HG03196 (cell line): ENCODE data around the gene EED.
"Not testable (repeated sequence)": the region's sequence is repeated elsewhere in the genome, so short reads cannot be mapped to it uniquely, and the experiment has no call there.

Experiments used
- ATAC-seq: cut with Tn5 transposase; IDR thresholded peaks from one replicate; pipeline ENCODE4 v1.9.1; 2021; ENCODE audit not compliant: unreplicated experiment

Gene EED

GRCh38 chr11:86289508-86290280 lies 45.1 kb downstream of the EED start:
- not testable (repeated sequence) for ATAC-seq

DNA sequence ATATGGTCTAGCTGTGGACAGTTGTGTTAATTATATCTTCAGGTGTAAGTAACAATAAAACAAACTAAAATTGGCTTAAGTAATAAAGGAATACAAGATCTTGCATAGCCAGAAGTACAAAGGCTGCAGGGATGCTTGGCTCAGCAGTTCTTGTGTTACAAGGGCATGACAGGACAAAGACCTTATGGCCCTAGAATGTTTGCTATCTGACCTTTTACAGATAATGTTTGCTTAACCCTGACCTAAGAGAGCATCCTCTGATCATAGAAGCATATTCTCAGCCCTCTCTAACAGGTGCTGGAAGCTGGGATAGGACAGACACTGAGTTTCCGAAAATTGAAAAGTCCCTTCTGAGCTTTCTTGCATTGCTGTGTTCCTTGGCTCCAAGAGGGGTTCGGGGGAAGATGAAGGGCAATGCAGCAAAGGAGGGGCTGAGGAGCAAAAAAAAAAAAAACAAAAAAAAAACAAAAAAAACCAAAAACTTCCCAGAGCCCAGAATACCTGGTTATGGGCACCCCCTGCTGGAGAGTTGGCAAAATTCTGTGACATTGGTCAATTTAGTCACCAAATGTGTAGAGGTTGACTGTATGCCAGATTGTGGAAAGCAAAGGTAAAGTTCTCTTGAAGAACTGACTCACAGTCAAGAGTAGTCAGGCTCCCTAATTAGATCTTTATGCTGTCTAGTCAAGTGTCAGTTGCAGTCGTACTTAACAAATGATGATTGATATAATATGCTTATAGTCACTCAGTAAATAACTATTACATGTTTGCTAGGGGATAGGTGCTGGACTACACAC lies 47.1 kb downstream of the EED start:
- peak; percentile 26 for ATAC-seq

- ATAC-seq = peak; percentile 48
Measured at GRCh38 chr11:86292912-86293616, 48.5 kb downstream of the EED start.

DNA sequence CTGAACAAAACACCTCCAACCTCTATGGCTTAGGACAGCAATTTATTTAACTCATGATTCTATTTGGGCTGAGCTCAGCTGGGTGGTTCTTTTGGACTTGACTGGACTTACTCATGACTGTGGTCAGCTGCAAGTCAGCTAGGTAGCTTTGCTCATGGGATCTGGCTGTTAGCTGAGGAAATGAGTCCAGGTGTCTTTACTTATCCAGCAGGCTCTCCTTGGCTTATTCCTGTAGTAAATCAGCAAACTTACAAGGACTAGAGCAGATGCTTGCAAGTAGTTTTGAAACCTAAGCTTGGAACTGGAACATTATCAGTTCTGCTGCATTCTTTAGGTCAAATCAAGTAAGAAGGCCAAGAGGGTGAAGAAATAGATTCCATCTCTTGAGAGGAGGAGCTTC lies 49.5 kb downstream of the EED start:
- no peak for ATAC-seq

- ATAC-seq = no peak
Measured at GRCh38 chr11:86301742-86302091, 57.2 kb downstream of the EED start.

- peak; percentile 99 for ATAC-seq
Measured at GRCh38 chr11:86302092-86302793, 57.7 kb downstream of the EED start, which contains the start of gene HIKESHI. HIKESHI (plus strand) TSS chr11:86302240; CDS start chr11:86302449, 209 bp downstream.

DNA sequence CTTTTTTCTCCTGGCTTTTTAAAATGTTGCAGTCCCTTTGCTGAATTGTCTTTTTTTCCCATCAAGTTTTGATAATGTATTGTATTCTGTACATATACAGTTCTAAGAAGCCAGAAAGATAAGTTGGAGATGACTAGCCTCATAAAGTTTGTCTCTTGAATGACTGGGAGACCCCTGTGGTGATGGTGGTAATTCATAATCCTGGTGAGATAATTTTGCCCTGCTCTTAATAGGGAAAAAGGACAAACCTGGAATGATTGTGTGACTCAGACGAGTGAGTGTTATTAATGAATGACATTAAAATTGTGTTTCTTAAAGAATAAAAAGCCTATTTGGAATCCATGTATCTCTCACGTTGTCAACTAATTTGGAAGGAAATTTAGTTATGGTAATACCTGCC lies 58.7 kb downstream of the EED start:
- ATAC-seq = no peak

- ATAC-seq = not testable (repeated sequence)
Measured at GRCh38 chr11:86308710-86309109, 64.2 kb downstream of the EED start.

DNA sequence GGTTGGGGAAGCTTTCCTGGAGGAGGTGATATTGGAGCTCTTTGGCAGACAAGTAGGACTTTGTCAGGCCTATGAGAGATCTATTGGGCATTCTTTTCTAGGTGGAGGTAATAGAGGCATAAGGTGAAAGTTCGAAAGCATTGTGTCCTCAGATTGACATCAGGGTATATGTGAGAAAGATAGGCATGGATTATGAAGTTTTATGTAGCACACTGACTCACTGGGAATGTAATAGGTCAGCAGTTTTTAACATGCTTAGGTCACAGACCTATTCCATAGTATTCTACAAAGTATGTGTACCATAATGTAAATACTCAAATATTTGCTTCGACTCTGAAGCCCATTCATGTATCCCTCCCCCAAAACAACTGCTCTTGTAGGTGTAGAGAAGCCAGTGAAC lies 69.2 kb downstream of the EED start:
- no peak for ATAC-seq

GRCh38 chr11:86314636-86315035 lies 70.1 kb downstream of the EED start:
- ATAC-seq = no peak
